IMR-90 (cell line): Measurements from ENCODE around the gene TNFRSF9. TPM values are rescaled to one million over a fixed set of nuclear protein-coding genes. Genes with fewer than 3 reads are reported as not detected.

Experiments used
- ATAC-seq: fragments of 200-7000 bp; cut with Tn5 transposase; 2 replicates; pipeline ENCODE4 v1.9.1; 2020; ENCODE audit warnings: low read depth, mild to moderate bottlenecking, moderate library complexity
- BruUV-seq: library from RNA; stranded (reverse); fragments of 400-500 nt; replicated peaks from 2 replicates; lab custom pipeline; 2021; lab: Mats Ljungman, UMichigan
- CTCF ChIA-PET: fragments of 300-600 bp; formaldehyde crosslinking; extraction: SDS; loops from one replicate; lab custom pipeline; 2021; ENCODE audit warnings: antibody characterized with exemption; lab: Yijun Ruan, JAX
- POLR2A ChIA-PET: fragments of 300-600 bp; sonication (Branson Sonifier 250); formaldehyde crosslinking; loops from one replicate; lab custom pipeline; 2022; ENCODE audit warnings: antibody characterized with exemption; ENCODE audit not compliant: unreplicated experiment; lab: Charles Lee
- DNase-seq: peaks from one replicate; pipeline ENCODE4 v3.0.0; 2013
- H2AFZ ChIP-seq: replicated peaks from 2 replicates; pipeline ENCODE3; 2013; ENCODE audit warnings: low read length, mild to moderate bottlenecking; ENCODE audit not compliant: poor library complexity
- H2AK5ac ChIP-seq: 2 replicates; pipeline ENCODE4 v1.6.1; 2013; ENCODE audit warnings: low read depth, low read length, inconsistent platforms
- H2AK9ac ChIP-seq: replicated peaks from 2 replicates; pipeline ENCODE3; 2013; ENCODE audit warnings: mild to moderate bottlenecking, low read depth, low read length, moderate library complexity; ENCODE audit not compliant: poor library complexity
- H2BK120ac ChIP-seq: 2 replicates; pipeline ENCODE4 v1.6.1; 2013; ENCODE audit warnings: low read depth, low read length, inconsistent platforms
- H2BK15ac ChIP-seq: 3 replicates; pipeline ENCODE4 v1.6.1; 2013; ENCODE audit warnings: low read depth, low read length, inconsistent platforms
- H2BK20ac ChIP-seq: 2 replicates; pipeline ENCODE4 v1.6.1; 2013; ENCODE audit warnings: low read depth, mild to moderate bottlenecking, inconsistent platforms, low read length, moderate library complexity
- H2BK5ac ChIP-seq: 2 replicates; pipeline ENCODE4 v1.6.1; 2013; ENCODE audit warnings: mild to moderate bottlenecking, low read depth, low read length, inconsistent platforms; ENCODE audit not compliant: poor library complexity, severe bottlenecking
- H3K14ac ChIP-seq: replicated peaks from 2 replicates; pipeline ENCODE4 v1.6.1; 2013; ENCODE audit warnings: low read depth, low read length, inconsistent platforms
- H3K18ac ChIP-seq: 2 replicates; pipeline ENCODE4 v1.6.1; 2013; ENCODE audit warnings: low read depth, low read length, control low read depth
- H3K23ac ChIP-seq: 2 replicates; pipeline ENCODE4 v1.6.1; 2013; ENCODE audit warnings: low read depth, low read length, inconsistent platforms
- H3K27ac ChIP-seq: 2 replicates; pipeline ENCODE4 v1.5.1; 2013; ENCODE audit warnings: mild to moderate bottlenecking, control low read depth, low read length; ENCODE audit not compliant: insufficient read depth
- H3K27me3 ChIP-seq: 2 replicates; pipeline ENCODE4 v1.6.1; 2013; ENCODE audit warnings: low read length; ENCODE audit not compliant: control insufficient read depth, insufficient read depth
- H3K36me3 ChIP-seq: 2 replicates; pipeline ENCODE4 v1.6.1; 2013; ENCODE audit warnings: low read length, mixed read lengths; ENCODE audit not compliant: control insufficient read depth, insufficient read depth
- H3K4ac ChIP-seq: 2 replicates; pipeline ENCODE4 v1.6.1; 2013; ENCODE audit warnings: low read depth, low read length, inconsistent platforms
- H3K4me1 ChIP-seq: 2 replicates; pipeline ENCODE4 v1.6.1; 2013; ENCODE audit warnings: low read length, mixed read lengths; ENCODE audit not compliant: control insufficient read depth, insufficient read depth
- H3K4me2 ChIP-seq: 2 replicates; pipeline ENCODE4 v1.6.1; 2013; ENCODE audit warnings: low read depth, mild to moderate bottlenecking, control low read depth, low read length, moderate library complexity
- H3K4me3 ChIP-seq: 2 replicates; pipeline ENCODE4 v1.5.1; 2013; ENCODE audit warnings: low read depth, mild to moderate bottlenecking, control low read depth, low read length, moderate library complexity; ENCODE audit not compliant: insufficient read depth
- H3K56ac ChIP-seq: 2 replicates; pipeline ENCODE4 v1.6.1; 2013; ENCODE audit warnings: low read length, inconsistent platforms; ENCODE audit not compliant: insufficient read depth; ENCODE audit errors: extremely low read depth
- H3K79me1 ChIP-seq, 2 experiments: 2 replicates each; pipeline ENCODE4 v1.6.1; 2013; ENCODE audit warnings: low read length in 2 of 2, inconsistent platforms in 1 of 2, low read depth in 1 of 2
- H3K9ac ChIP-seq: 2 replicates; pipeline ENCODE4 v1.6.1; 2013; ENCODE audit warnings: low read depth, low read length, control low read depth
- H3K9me1 ChIP-seq: 2 replicates; pipeline ENCODE4 v1.6.1; 2013; ENCODE audit warnings: low read length, inconsistent platforms; ENCODE audit not compliant: insufficient read depth
- H3K9me3 ChIP-seq: 2 replicates; pipeline ENCODE4 v1.6.1; 2013; ENCODE audit warnings: low read length; ENCODE audit not compliant: control insufficient read depth, insufficient read depth
- H4K20me1 ChIP-seq: 2 replicates; pipeline ENCODE4 v1.6.1; 2013; ENCODE audit warnings: low read length, inconsistent platforms; ENCODE audit not compliant: insufficient read depth
- H4K5ac ChIP-seq: 2 replicates; pipeline ENCODE4 v1.6.1; 2013; ENCODE audit warnings: mild to moderate bottlenecking, low read depth, low read length, control low read depth
- H4K8ac ChIP-seq, 2 experiments: 2 replicates each; pipeline ENCODE4 v1.6.1; 2013; ENCODE audit warnings: low read depth in 2 of 2, low read length in 2 of 2, control low read depth in 1 of 2, inconsistent platforms in 1 of 2
- H4K91ac ChIP-seq: 2 replicates; pipeline ENCODE4 v1.6.1; 2013; ENCODE audit warnings: low read depth, low read length, inconsistent platforms; ENCODE audit not compliant: insufficient read depth
- BHLHE40 ChIP-seq: fragments of 150-350 bp; IDR thresholded peaks from 2 replicates; pipeline ENCODE4 v1.6.1; 2016; ENCODE audit warnings: mild to moderate bottlenecking, low read depth, low read length
- CEBPB ChIP-seq: IDR thresholded peaks from 2 replicates; pipeline ENCODE4 v1.6.1; 2012; ENCODE audit warnings: low read depth, low read length, improper control_type of control experiment
- CHD1 ChIP-seq: IDR thresholded peaks from 2 replicates; pipeline ENCODE4 v1.6.1; 2012; ENCODE audit warnings: low read depth, low read length, improper control_type of control experiment
- CTCF ChIP-seq: conservative IDR thresholded peaks from 2 replicates; pipeline ENCODE4 v1.5.1; 2012; ENCODE audit warnings: mild to moderate bottlenecking, low read depth, low read length, improper control_type of control experiment
- FOS ChIP-seq: fragments of 150-350 bp; IDR thresholded peaks from 2 replicates; pipeline ENCODE4 v1.6.1; 2016; ENCODE audit warnings: low read depth, low read length
- MAFK ChIP-seq: IDR thresholded peaks from 2 replicates; pipeline ENCODE4 v1.6.1; 2012; ENCODE audit warnings: low read depth, low read length, improper control_type of control experiment
- MAZ ChIP-seq: IDR thresholded peaks from 2 replicates; pipeline ENCODE4 v1.6.1; 2012; ENCODE audit warnings: low read depth, mild to moderate bottlenecking, low read length, improper control_type of control experiment, moderate library complexity, borderline replicate concordance
- MXI1 ChIP-seq: IDR thresholded peaks from 2 replicates; pipeline ENCODE4 v1.6.1; 2012; ENCODE audit warnings: low read depth, mild to moderate bottlenecking, low read length, moderate library complexity, borderline replicate concordance
- NFE2L2 ChIP-seq: fragments of 150-350 bp; IDR thresholded peaks from 2 replicates; pipeline ENCODE4 v1.6.1; 2016; ENCODE audit warnings: low read depth, mild to moderate bottlenecking, low read length
- POLR2A ChIP-seq: IDR thresholded peaks from 2 replicates; pipeline ENCODE4 v1.6.1; 2012; ENCODE audit warnings: mild to moderate bottlenecking, low read depth, low read length
- RAD21 ChIP-seq: IDR thresholded peaks from 2 replicates; pipeline ENCODE4 v1.6.1; 2012; ENCODE audit warnings: low read length, improper control_type of control experiment
- RCOR1 ChIP-seq: IDR thresholded peaks from 2 replicates; pipeline ENCODE4 v1.6.1; 2012; ENCODE audit warnings: mild to moderate bottlenecking, low read length, improper control_type of control experiment; ENCODE audit not compliant: insufficient replicate concordance
- RFX5 ChIP-seq: IDR thresholded peaks from 2 replicates; pipeline ENCODE4 v1.8.0; 2012; ENCODE audit warnings: low read depth, mild to moderate bottlenecking, low read length, moderate library complexity
- SMC3 ChIP-seq: fragments of 150-350 bp; IDR thresholded peaks from 2 replicates; pipeline ENCODE4 v1.6.1; 2016; ENCODE audit warnings: low read depth, mild to moderate bottlenecking, antibody characterized with exemption, low read length, moderate library complexity
- USF2 ChIP-seq: fragments of 150-350 bp; IDR thresholded peaks from 2 replicates; pipeline ENCODE4 v1.6.1; 2017; ENCODE audit warnings: mild to moderate bottlenecking, antibody characterized with exemption, low read length, low read depth
- WGBS, 2 experiments: methylation state at CpG; one replicate each; pipeline versions ENCODE4 v1.1.5 to v1.1.7; 2013; ENCODE audit warnings: missing lambda C conversion rate in 2 of 2; ENCODE audit not compliant: insufficient read length in 1 of 2; ENCODE audit errors: extremely low coverage in 2 of 2; 5-methylcytosine and 5-hydroxymethylcytosine counted together
- dilution Hi-C: fragments of 300-500 bp; cut with HindIII; formaldehyde crosslinking; loops from one replicate; pipeline ENCODE4 v1.14.3; 2018; ENCODE audit warnings: low sequenced_read_pairs; ENCODE audit not compliant: unreplicated experiment
- in situ Hi-C: fragments of 300-500 bp; cut with MboI; formaldehyde crosslinking; loops from 3 replicates; pipeline ENCODE4 v1.14.3; 2019; ENCODE audit warnings: low sequenced_read_pairs, inconsistent platforms, mixed read lengths
- intact Hi-C: fragments of 100-400 bp; cut with micrococcal nuclease; formaldehyde crosslinking; loops from 2 replicates; pipeline ENCODE4 v1.10.0; 2022
- polyA plus RNA-seq, 3 experiments: library from polyadenylated mRNA; depleted of rRNA; stranded (reverse); fragments of >200 nt; gene quantifications; 2 replicates each; pipeline ENCODE4 v1.2.3, GENCODE V29; 2012; ENCODE audit warnings: low replicate concordance in 1 of 3
- total RNA-seq: library from RNA; depleted of rRNA; stranded (reverse); fragments of >200 nt; gene quantifications from 2 replicates; pipeline ENCODE4 v1.2.3, GENCODE V29; 2012
- TF ChIP-seq, protein P1 (sequence below): fragments of 150-350 bp; IDR thresholded peaks from 2 replicates; pipeline ENCODE4 v1.6.1; 2016; ENCODE audit warnings: low read depth, mild to moderate bottlenecking, low read length, moderate library complexity, borderline replicate concordance

TNFRSF9 gene
- total and polyA plus RNA-seq, 2 of the 4 experiments (the other 2 are of a cell fraction) = 0.43 to 0.72 TPM

GRCh38 chr1:7973086-7973485, 32.4 kb upstream of the TNFRSF9 start:
- 100% methylated on average over 1 of the region's 2 CpGs; no CpG with 5 or more reads in 1 of the 2 experiments for WGBS, 2 experiments
- dilution Hi-C loops (no loop called here), in situ Hi-C loops (no loop called here), intact Hi-C loops (no loop called here)
- no peaks in the 10 kb centered on the region; the same call in 1 of the 2 replicates for H3K4me1 ChIP-seq
- ChIA-PET CTCF (no interaction called here), POLR2A (no interaction called here)
- peaks cover 18% of the 10 kb centered on the region for H4K20me1 ChIP-seq
- no peak overlapping the region for H4K91ac ChIP-seq
- H3K23ac ChIP-seq = no peak overlapping the region
- H3K4ac ChIP-seq = no peak overlapping the region
- no peak overlapping the region for H3K4me3 ChIP-seq
- H2BK20ac ChIP-seq = no peak overlapping the region
- peaks cover 23 to 58% of the 10 kb centered on the region in 2 experiments for H3K79me1 ChIP-seq
- no peak overlapping the region for H2BK120ac ChIP-seq
- H3K9ac ChIP-seq = no peak overlapping the region
- no peak for ATAC-seq
- H3K27ac ChIP-seq = no peak overlapping the region
- H4K8ac ChIP-seq = no peak overlapping the region
- no TSS peak for BruUV-seq
- H3K36me3 ChIP-seq = peaks cover 30% of the 10 kb centered on the region
- H2AFZ ChIP-seq = no peak overlapping the region
- no peak overlapping the region for H2BK5ac ChIP-seq
- H3K9me3 ChIP-seq = no peaks in the 10 kb centered on the region
- no peak for TF ChIP-seq CHD1
- TF ChIP-seq RAD21 = no peak
- no peak for TF ChIP-seq MXI1
- TF ChIP-seq FOS = no peak
- no peak for TF ChIP-seq SMC3
- TF ChIP-seq, protein P1, sequence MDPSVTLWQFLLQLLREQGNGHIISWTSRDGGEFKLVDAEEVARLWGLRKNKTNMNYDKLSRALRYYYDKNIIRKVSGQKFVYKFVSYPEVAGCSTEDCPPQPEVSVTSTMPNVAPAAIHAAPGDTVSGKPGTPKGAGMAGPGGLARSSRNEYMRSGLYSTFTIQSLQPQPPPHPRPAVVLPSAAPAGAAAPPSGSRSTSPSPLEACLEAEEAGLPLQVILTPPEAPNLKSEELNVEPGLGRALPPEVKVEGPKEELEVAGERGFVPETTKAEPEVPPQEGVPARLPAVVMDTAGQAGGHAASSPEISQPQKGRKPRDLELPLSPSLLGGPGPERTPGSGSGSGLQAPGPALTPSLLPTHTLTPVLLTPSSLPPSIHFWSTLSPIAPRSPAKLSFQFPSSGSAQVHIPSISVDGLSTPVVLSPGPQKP = no peak
- no peak for TF ChIP-seq MAZ
- TF ChIP-seq CTCF = no peak
- TF ChIP-seq USF2 = no peak
- no peak for TF ChIP-seq NFE2L2
- no peak for TF ChIP-seq RFX5
- TF ChIP-seq RCOR1 = no peak
- no peak for TF ChIP-seq POLR2A
- TF ChIP-seq CEBPB = no peak
- no peak for TF ChIP-seq BHLHE40
- no peak for TF ChIP-seq MAFK
- H2AK9ac ChIP-seq = no peak overlapping the region
- H3K18ac ChIP-seq = no peak overlapping the region
- no peaks in the 10 kb centered on the region for H3K9me1 ChIP-seq
- no peak overlapping the region for H3K4me2 ChIP-seq
- H3K14ac ChIP-seq = no peak overlapping the region
- no peak overlapping the region for H4K5ac ChIP-seq
- no peak overlapping the region for H2AK5ac ChIP-seq
- no peak overlapping the region for H2BK15ac ChIP-seq
- DNase-seq = no peak
- H3K56ac ChIP-seq = no peak overlapping the region
- H3K27me3 ChIP-seq = no peaks in the 10 kb centered on the region
